Retinal pigment epithelial cell (primary cell): ENCODE data around the gene NFKBIL1.
A peak's percentile ranks its signal among the peaks of the same experiment; 100 is the strongest.

Experiments used
- DNase-seq: peaks from one replicate; pipeline ENCODE4 v3.0.0-alpha.2; 2010; ENCODE audit warnings: low read depth
- H3K4me3 ChIP-seq: 2 replicates; pipeline ENCODE4 v1.5.1; 2011; ENCODE audit warnings: mild to moderate bottlenecking, low read length, control low read depth, moderate library complexity
- CTCF ChIP-seq: conservative IDR thresholded peaks from 2 replicates; pipeline ENCODE4 v1.5.1; 2011; ENCODE audit warnings: low read depth, low read length, control low read depth, inconsistent platforms

Gene NFKBIL1

DNA sequence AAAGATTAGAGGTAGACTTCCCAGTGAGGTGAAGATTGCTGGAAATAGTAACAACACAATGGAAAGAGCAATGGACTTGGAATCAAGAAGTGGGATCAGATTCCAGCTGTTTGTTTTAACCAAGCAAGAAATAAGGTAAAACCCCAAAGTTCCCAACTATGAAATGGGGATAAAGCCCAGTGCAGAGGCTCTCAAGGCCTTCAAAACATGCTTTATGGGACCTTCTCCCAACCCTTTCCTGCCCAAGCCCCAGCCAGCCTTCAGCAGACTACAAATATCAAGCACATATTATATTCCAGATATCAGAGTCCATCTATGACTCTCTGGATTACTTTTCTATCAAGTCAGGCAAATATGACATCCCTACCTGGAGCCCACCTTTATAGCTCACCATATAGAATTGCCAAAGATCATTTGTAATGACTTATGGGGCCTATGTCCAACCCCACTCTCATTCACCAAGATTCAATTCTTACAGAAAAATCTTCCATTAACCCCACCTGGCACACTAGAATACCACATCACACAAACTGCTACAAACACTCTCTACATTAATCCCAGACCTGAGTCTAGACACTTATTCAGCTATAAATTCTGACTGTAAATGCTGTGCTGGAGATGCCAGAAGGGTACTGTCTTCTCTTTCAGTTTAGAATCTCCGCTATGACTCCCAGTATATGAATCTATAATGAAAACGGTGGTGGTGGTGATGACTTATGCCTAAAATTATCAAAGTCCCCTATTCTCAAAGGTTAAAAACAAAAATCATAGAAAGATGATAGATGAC is 11.7 kb upstream of the NFKBIL1 start:
- no peak overlapping the region for H3K4me3 ChIP-seq
- TF ChIP-seq CTCF: no peak
- DNase-seq: no peak

GRCh38 chr6:31538805-31539400 is 8.5 kb upstream of the NFKBIL1 start:
- no peak for TF ChIP-seq CTCF
- DNase-seq: no peak
- peak overlapping the region; percentile 85 for H3K4me3 ChIP-seq

GRCh38 chr6:31540640-31541039 is 6.8 kb upstream of the NFKBIL1 start:
- peak overlapping the region; percentile 85 for H3K4me3 ChIP-seq
- DNase-seq: no peak
- no peak for TF ChIP-seq CTCF

DNA sequence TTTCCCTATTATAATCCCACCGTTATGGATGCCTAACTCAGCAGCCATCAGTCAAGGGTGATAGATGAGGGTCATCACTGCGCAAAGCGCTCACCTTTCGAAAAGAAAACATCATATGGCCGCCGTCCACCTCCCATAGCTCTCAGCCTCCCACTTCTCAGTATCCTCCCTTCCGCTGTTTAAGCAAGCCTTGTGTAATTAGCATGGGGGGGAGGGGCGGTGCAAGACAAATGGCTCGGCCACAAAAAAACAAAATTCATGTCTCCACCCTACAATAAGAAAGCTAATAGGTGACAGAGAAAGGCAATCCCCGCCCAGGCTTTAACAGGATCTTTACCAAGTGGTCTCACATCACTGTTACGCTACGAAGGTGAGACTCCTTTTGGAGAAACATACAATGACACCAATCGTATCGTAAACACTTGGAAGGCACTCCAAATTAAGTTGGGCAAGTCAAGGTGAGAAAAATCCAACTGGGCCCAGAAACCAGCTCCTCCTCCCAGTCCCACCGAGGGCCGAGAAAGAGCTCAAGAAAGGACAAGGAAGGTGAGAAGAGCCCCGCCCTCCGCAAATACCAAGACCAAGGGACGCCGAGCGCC is 6.2 kb upstream of the NFKBIL1 start:
- H3K4me3 ChIP-seq: peak overlapping the region; percentile 85
- TF ChIP-seq CTCF: no peak
- peak; percentile 19 for DNase-seq

GRCh38 chr6:31541658-31542521 is 5.5 kb upstream of the NFKBIL1 start, which contains the start of gene DDX39B:
DDX39B (minus strand) TSS chr6:31542003; CDS start chr6:31540532, 1,471 bp downstream.
- peak; percentile 92 for DNase-seq
- no peak for TF ChIP-seq CTCF
- H3K4me3 ChIP-seq: peak within 1 kb of the TSS; percentile 85

- TF ChIP-seq CTCF: no peak
- H3K4me3 ChIP-seq: no peak overlapping the region
- no peak for DNase-seq
These were observed 3.8 kb upstream of the NFKBIL1 start for GRCh38 chr6:31543639-31544038.
